ENCODE results near the gene GRIK4. TPM values are rescaled to one million over a fixed set of nuclear protein-coding genes. Genes with fewer than 3 reads are reported as not detected.

The GRIK4 gene
- total and polyA plus RNA-seq, 2 of the 4 experiments (the other 2 are of a cell fraction) = 0.18 to 0.38 TPM

GRCh38 chr11:120529214-120529613, 17.7 kb downstream of the GRIK4 start:
- Histone ChIP-seq H4K5ac (ENCODE audit: low read depth, low read length) (no peak overlapping the region), H2BK20ac (ENCODE audit: low read depth, low read length) (no peak overlapping the region), H3K14ac (replicated peaks; ENCODE audit: low read depth, low read length) (no peak overlapping the region), H3K79me1 (ENCODE audit: low read depth in 1 of 2, low read length in 2 of 2) (no peaks in the 10 kb centered on the region), H2BK5ac (ENCODE audit: low read depth, low read length, poor library complexity, severe bottlenecking) (no peak overlapping the region), H3K4me2 (ENCODE audit: low read depth, low read length) (no peak overlapping the region), H2AFZ (replicated peaks; ENCODE audit: low read length, poor library complexity) (no peak overlapping the region), H3K56ac (ENCODE audit: extremely low read depth, insufficient read depth, low read length) (no peak overlapping the region), H2AK9ac (replicated peaks; ENCODE audit: low read depth, low read length, poor library complexity) (no peak overlapping the region), H3K4me1 (ENCODE audit: control insufficient read depth, insufficient read depth, low read length) (peaks cover 12% of the 10 kb centered on the region), H2BK120ac (ENCODE audit: low read depth, low read length) (no peak overlapping the region), H3K23ac (ENCODE audit: low read depth, low read length) (no peak overlapping the region), H3K27ac (ENCODE audit: insufficient read depth, low read length) (no peak overlapping the region), H2AK5ac (ENCODE audit: low read depth, low read length) (no peak overlapping the region), H3K9ac (ENCODE audit: low read depth, low read length) (no peak overlapping the region), H3K9me1 (ENCODE audit: insufficient read depth, low read length) (peaks cover 6% of the 10 kb centered on the region; the same call in 1 of the 2 replicates), H4K20me1 (ENCODE audit: insufficient read depth, low read length) (no peaks in the 10 kb centered on the region), H3K4me3 (ENCODE audit: insufficient read depth, low read depth, low read length) (no peak overlapping the region), H2BK15ac (ENCODE audit: low read depth, low read length) (no peak overlapping the region), H4K91ac (ENCODE audit: insufficient read depth, low read depth, low read length) (no peak overlapping the region), H3K27me3 (ENCODE audit: control insufficient read depth, insufficient read depth, low read length) (no peaks in the 10 kb centered on the region; the same call in 1 of the 2 replicates), H4K8ac (ENCODE audit: low read depth in 2 of 2, low read length in 2 of 2) (no peak overlapping the region), H3K36me3 (ENCODE audit: control insufficient read depth, insufficient read depth, low read length) (no peaks in the 10 kb centered on the region), H3K18ac (ENCODE audit: low read depth, low read length) (no peak overlapping the region), H3K9me3 (ENCODE audit: control insufficient read depth, insufficient read depth, low read length) (no peaks in the 10 kb centered on the region), H3K4ac (ENCODE audit: low read depth, low read length) (no peak overlapping the region; the same call in 1 of the 2 replicates)
- DNase-seq (no peak), ATAC-seq (ENCODE audit: low read depth) (no peak)
- CTCF ChIA-PET = no interaction called here
- intact Hi-C loops (cut with micrococcal nuclease) = no loop called here
- BruUV-seq (replicated peaks) = no TSS peak
- 75% methylated on average over 3 of the region's 7 CpGs; no CpG with 5 or more reads in 1 of the 2 experiments for WGBS, 2 experiments (ENCODE audit: extremely low coverage in 2 of 2, insufficient read length in 1 of 2)
- POLR2A ChIA-PET (ENCODE audit: unreplicated experiment) = no interaction called here
- dilution Hi-C loops (cut with HindIII; ENCODE audit: low sequenced_read_pairs, unreplicated experiment) = no loop called here
- TF ChIP-seq MAFK (IDR thresholded peaks at IDR 0.05; ENCODE audit: low read depth, low read length) (no peak), RAD21 (IDR thresholded peaks at IDR 0.05; ENCODE audit: low read length) (no peak), SMC3 (IDR thresholded peaks at IDR 0.05; ENCODE audit: low read depth, low read length) (no peak), CEBPB (IDR thresholded peaks at IDR 0.05; ENCODE audit: low read depth, low read length) (no peak), MXI1 (IDR thresholded peaks at IDR 0.05; ENCODE audit: borderline replicate concordance, low read depth, low read length) (no peak), RCOR1 (IDR thresholded peaks at IDR 0.05; ENCODE audit: insufficient replicate concordance, low read length) (no peak), USF2 (IDR thresholded peaks at IDR 0.05; ENCODE audit: low read depth, low read length) (no peak), BHLHE40 (IDR thresholded peaks at IDR 0.05; ENCODE audit: low read depth, low read length) (no peak), NFE2L2 (IDR thresholded peaks at IDR 0.05; ENCODE audit: low read depth, low read length) (no peak), RFX5 (IDR thresholded peaks at IDR 0.05; ENCODE audit: low read depth, low read length) (no peak)
- in situ Hi-C loops (cut with MboI; ENCODE audit: low sequenced_read_pairs) = no loop called here
